ENCODE data around the gene TBC1D21.

- TF ChIP-seq GATA2 (IDR thresholded peaks at IDR 0.05; ENCODE audit: low read depth, low read length) (no peak), GATA3 (IDR thresholded peaks at IDR 0.05; ENCODE audit: low read depth, low read length) (no peak)
Measured at GRCh38 chr15:73908822-73909122, 35.4 kb downstream of the TBC1D21 start.

Data from SH-SY5Y (cell line).